HG02973 (cell line): Measurements from ENCODE around the gene ROBO1.
"Not testable (repeated sequence)": the region's sequence is repeated elsewhere in the genome, so short reads cannot be mapped to it uniquely, and the experiment has no call there.

Experiments used
- ATAC-seq: cut with Tn5 transposase; IDR thresholded peaks from one replicate; pipeline ENCODE4 v1.9.1; 2021; ENCODE audit warnings: moderate library complexity; ENCODE audit not compliant: unreplicated experiment

Gene ROBO1

GRCh38 chr3:79178471-79179180 lies 589.2 kb downstream of the ROBO1 start:
- no peak for ATAC-seq

- no peak for ATAC-seq
These were observed 591.9 kb downstream of the ROBO1 start for GRCh38 chr3:79175870-79176269.

- ATAC-seq, result not testable (repeated sequence)
These were observed 594.5 kb downstream of the ROBO1 start for GRCh38 chr3:79173259-79173658.

DNA sequence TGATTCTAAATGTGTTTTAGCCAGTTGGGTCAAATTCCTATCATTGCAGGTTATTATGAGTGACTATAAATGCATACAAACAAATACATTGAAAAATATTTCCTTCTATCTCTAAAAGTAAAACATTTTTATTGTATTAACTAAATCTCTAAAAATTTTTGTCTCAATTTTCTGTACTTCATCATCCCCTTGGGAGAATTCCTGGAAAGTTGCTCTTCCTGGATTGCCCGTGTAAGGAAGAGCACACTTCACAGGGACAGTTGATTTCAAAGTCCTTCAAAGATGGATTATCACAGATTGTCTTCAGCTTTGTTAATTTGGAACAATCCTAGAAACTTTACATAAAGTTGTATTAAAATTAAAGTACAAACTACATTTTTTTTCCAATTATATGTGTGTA lies 595.6 kb downstream of the ROBO1 start:
- ATAC-seq, result no peak

- no peak for ATAC-seq
These were observed 597.8 kb downstream of the ROBO1 start for GRCh38 chr3:79170021-79170420.

DNA sequence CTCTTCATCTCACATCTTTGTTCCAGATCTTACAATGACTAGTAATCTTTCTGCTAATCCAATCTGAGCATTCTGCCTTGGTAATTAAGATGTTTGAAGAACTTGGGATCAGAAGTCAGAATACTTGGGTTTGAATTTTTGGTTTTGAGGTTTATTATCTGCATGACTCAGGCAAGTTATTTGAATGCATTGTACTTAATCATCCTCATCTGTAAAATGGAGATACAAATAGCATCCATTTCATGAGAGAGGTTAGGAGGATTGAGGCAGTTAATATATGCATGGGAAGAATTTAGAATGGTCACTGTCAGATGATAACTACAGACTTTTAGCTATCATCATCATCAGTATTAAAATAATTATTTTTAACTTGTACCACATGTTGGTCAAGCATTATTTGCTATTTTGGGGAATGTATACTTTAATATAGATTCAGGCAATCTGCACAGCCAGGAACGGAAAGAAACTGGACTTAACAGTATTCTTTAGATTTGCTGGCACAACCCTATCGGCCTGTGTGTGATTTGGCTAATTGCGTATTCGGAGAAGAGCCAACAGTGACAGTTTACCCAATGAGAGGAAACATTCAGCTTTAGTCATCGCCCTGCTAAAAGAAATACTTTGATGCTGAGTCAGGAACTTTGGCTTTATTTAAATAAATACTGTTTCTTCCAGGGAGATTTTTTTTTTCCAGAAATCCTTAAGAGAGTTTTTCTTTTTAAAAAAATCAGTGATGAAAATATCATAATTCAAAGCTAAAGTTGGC lies 600.0 kb downstream of the ROBO1 start:
- no peak for ATAC-seq

DNA sequence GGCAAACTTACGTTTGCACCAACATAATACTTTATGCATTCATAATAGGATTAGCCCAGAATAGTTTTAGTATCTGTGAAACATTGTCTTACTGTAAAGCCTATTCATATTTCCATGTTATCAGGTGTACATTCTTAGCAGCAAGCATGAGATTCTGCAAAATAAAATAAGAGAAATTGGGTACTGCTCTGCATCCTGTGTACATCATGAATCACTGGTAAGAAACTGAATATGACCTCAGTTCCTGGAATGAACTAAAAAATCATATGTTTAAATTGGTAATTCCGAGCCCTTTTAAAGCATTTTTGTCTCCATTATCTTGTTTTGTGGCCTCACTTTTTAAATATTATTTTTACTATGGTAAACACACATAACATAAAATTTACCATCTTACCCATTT lies 605.1 kb downstream of the ROBO1 start:
- no peak for ATAC-seq

- ATAC-seq, result no peak
These were observed 605.9 kb downstream of the ROBO1 start for GRCh38 chr3:79161941-79162340.

DNA sequence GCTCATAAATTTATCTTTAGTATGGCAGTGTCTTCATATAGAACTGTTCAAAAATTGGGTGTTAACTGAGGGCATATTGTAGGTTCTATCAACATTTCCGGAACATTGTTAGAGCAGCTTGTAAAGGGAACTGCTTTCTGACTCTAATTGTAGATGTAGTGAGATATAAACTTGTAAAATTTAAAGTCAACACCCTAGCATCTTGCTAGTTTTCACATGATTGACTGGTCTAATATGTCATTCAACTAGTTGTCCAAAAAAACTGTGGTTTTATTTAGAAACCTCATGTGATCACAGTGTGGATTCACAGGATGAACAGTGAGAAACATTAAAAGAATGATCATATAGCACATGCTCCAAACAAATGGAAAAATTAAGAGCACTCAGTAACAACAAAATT lies 607.4 kb downstream of the ROBO1 start:
- ATAC-seq, result no peak

- ATAC-seq, result no peak
These were observed 608.1 kb downstream of the ROBO1 start for GRCh38 chr3:79159736-79160135.

- ATAC-seq, result no peak
These were observed 610.6 kb downstream of the ROBO1 start for GRCh38 chr3:79157191-79157590.

GRCh38 chr3:79154865-79155264 lies 612.9 kb downstream of the ROBO1 start:
- no peak for ATAC-seq

- no peak for ATAC-seq
These were observed 619.0 kb downstream of the ROBO1 start for GRCh38 chr3:79148786-79149185.

- no peak for ATAC-seq
These were observed 621.8 kb downstream of the ROBO1 start for GRCh38 chr3:79146024-79146423.

GRCh38 chr3:79140708-79141107 lies 627.1 kb downstream of the ROBO1 start:
- ATAC-seq, result no peak

GRCh38 chr3:79139395-79140068 lies 628.3 kb downstream of the ROBO1 start:
- no peak for ATAC-seq

DNA sequence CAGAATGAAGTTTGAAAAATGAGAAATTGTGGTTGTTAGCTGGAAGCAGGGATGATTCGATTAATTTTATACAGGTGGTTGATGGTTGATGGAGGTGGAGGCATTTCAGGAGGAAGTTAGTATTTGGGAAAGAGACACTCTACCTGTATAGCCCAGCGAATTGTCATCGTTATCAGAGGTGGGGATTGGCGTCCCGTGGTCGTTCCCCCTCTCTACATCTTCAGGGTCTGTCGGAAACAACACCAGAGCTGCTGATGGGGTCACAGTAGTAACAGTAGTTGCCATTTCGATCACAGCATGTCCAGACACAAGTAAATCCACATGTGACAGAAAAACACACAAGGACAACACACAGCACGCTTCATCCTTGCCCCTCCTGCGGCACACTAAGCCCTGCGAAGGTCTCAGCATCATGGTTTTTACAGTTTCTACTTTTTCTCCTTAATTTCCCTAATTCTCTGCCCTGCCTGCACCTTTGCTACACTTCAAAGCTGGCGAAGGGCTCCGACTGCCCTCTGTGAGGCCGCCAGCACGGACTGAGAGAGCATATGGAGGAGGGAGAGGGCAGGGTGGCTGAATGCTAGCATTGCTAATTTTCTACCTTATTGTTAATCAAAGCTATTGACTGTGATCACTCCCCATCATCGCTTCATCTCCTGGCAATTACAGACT lies 642.3 kb downstream of the ROBO1 start:
- no peak for ATAC-seq

DNA sequence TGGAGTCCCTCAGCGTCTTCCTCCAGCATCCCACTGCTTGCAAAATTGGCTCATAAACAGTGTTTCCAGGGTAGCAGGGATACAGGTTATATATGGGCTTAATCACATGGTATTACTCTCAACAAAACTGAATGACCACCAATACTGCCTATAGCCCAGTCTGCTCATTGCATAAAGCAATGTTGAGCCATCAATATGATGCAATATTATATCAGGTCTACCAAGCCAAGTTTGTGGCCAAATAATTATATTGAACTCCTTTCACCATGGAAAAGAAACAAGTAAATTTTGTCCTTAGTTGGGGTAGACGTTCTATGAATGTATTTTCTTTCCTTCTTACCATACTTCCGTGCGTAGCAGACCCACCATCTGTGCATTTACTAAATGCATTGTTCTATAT lies 652.3 kb downstream of the ROBO1 start:
- no peak for ATAC-seq

DNA sequence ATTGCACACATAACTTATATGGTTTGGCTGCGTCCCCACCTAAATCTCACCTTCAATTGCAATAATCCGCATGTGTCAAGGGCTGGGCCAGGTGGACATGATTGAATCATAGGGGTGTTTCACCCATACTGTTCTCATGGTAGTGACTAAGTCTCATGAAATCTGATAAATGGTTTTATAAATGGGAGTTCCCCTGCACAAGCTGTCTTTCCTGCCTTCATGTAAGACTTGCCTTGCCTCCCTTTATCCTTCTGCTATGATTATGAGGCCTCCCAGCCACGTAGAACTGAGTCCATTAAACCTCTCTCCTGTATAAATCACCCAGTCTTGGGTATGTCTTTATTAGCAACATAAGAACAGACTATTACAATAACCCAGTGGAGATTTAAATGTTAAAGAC lies 653.9 kb downstream of the ROBO1 start:
- no peak for ATAC-seq

DNA sequence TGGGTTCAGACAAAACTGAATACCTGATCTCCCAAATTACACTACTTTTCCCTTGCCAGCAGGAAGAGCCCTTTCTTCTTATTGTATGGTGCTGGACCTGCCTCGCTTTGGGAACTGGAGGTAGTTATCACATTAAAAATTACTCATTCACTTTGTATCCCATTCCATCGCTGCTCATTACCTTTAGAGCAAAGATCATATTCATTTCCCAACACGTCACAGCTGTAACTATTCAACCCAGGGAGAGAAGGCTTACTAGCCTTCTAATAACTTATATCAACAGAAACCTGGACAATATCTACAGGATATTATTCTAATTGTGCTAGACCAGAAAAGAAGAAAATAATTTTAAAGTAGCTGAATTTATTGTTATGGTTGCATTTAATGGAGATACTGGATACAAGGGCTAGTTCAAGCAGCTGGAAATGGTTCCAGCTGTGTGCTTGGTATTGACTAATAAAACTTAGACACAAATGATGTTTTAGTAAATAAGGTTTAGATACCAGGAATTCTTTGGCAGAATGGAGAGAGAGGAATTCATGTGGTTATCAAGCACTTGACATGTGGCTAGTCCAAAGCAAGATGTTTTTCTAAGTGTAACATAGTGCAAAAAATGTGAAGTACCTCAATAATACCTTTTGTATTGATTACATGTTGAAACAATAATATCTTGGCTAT lies 656.3 kb downstream of the ROBO1 start:
- ATAC-seq, result no peak

DNA sequence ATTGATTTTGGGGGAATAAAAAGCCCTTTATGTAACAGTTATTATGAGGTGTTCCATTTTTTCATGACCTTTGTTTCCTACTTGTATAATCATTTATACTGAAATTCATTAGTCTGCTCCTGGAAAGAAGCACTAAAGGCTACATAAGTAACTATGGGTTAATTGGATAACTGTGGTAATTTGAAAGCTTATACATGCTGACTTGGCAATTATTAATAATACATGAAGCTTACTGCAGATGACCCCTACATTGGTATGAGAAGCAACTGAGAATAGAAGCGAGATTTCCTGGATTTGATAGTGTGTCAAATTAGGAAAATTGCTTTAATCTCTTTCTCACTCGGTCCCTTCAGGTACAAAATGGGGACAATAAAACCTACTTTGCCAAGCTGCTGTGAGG lies 658.0 kb downstream of the ROBO1 start:
- ATAC-seq, result no peak
